ENCODE data around the gene RBL2. TPM values are rescaled to one million over a fixed set of nuclear protein-coding genes. Genes with fewer than 3 reads are reported as not detected.
"Not testable (repeated sequence)": the region's sequence is repeated elsewhere in the genome, so short reads cannot be mapped to it uniquely, and the experiment has no call there.

The RBL2 gene
- total RNA-seq, 1 experiment from 2014 or later: 33.4 TPM

DNA sequence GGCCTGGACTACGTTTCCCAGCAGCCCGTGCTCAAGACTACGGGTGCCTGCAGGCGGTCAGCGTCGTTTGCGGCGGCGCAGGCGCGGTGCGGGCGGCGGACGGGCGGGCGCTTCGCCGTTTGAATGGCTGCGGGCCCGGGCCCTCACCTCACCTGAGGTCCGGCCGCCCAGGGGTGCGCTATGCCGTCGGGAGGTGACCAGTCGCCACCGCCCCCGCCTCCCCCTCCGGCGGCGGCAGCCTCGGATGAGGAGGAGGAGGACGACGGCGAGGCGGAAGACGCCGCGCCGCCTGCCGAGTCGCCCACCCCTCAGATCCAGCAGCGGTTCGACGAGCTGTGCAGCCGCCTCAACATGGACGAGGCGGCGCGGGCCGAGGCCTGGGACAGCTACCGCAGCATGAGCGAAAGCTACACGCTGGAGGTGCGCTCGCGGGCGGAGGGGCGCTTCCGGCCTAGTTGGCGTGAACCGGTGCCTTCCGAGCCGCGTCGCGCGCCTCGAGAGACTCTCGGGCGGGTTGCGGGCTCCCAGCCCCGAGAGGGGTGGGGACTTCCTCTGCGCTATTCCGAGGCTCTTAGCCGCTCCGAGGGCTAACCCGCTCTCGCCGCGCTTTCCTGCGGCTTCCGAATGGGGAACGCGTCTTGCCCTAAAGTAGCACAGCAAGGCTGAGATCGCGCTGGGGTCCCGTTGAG, at the start of gene RBL2 (continued):
- TF ChIP-seq ZFX (IDR thresholded peaks at IDR 0.05) (peak; percentile 94), JUND (IDR thresholded peaks at IDR 0.05) (no peak), SIN3A (IDR thresholded peaks at IDR 0.05; ENCODE audit: low read depth) (peak; percentile 77), EZH2 (IDR thresholded peaks at IDR 0.05) (no peak), EGR1 (IDR thresholded peaks at IDR 0.05; ENCODE audit: low read depth) (no peak), ELF1 (IDR thresholded peaks at IDR 0.05; ENCODE audit: borderline replicate concordance, low read depth) (0 out of 2 replicates have a peak, but pooled peaks have one; percentile 43)
- TF ChIP-seq, protein P1, sequence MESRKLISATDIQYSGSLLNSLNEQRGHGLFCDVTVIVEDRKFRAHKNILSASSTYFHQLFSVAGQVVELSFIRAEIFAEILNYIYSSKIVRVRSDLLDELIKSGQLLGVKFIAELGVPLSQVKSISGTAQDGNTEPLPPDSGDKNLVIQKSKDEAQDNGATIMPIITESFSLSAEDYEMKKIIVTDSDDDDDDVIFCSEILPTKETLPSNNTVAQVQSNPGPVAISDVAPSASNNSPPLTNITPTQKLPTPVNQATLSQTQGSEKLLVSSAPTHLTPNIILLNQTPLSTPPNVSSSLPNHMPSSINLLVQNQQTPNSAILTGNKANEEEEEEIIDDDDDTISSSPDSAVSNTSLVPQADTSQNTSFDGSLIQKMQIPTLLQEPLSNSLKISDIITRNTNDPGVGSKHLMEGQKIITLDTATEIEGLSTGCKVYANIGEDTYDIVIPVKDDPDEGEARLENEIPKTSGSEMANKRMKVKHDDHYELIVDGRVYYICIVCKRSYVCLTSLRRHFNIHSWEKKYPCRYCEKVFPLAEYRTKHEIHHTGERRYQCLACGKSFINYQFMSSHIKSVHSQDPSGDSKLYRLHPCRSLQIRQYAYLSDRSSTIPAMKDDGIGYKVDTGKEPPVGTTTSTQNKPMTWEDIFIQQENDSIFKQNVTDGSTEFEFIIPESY (IDR thresholded peaks at IDR 0.05; ENCODE audit: extremely low read depth, insufficient replicate concordance, low read length): peak; percentile 83
- TF ChIP-seq, protein P2, sequence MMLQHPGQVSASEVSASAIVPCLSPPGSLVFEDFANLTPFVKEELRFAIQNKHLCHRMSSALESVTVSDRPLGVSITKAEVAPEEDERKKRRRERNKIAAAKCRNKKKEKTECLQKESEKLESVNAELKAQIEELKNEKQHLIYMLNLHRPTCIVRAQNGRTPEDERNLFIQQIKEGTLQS (IDR thresholded peaks at IDR 0.05): no peak

DNA sequence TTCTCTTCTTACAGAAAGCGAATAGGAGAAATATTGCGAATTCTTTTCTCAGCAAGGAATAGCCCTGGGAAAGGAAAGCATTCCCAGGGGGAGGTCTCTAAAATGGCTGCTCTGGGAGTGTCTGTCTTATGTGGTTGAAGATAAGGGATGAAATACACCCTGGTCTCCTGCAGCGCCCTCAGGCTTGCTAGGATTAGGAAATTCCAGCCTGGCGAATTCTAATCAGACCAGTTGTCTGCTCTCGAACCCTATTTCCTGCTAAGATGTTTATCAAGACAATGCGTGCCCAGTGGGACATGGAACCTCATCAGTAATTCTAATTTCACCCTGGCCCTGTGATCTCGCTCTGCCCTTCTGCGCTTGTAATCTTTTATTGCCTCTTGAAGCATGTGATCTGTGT, 49.7 kb upstream of the RBL2 start:
- ATAC-seq; DNase-seq (ENCODE audit: low read depth, low spot score); H3K4me2 ChIP-seq (ENCODE audit: low read length); H3K79me2 ChIP-seq (ENCODE audit: insufficient read depth, low read length); H3K9me3 ChIP-seq (ENCODE audit: control insufficient read depth in 1 of 2, insufficient read depth in 1 of 2, low read depth in 1 of 2, low read length in 2 of 2); H3K27me3 ChIP-seq (ENCODE audit: insufficient read depth, low read length); POLR2A ChIA-PET; intact Hi-C loops (cut with micrococcal nuclease); H2AFZ ChIP-seq (ENCODE audit: low read depth, low read length, poor library complexity, severe bottlenecking); H4K20me1 ChIP-seq (ENCODE audit: insufficient read depth); H3K9me2 ChIP-seq (ENCODE audit: insufficient read depth); H3K36me3 ChIP-seq (ENCODE audit: control insufficient read depth in 1 of 2, insufficient read depth in 2 of 2, low read length in 2 of 2); RAD21 ChIA-PET (ENCODE audit: low non-redundant PET in 1 of 2, low total read pairs in 2 of 2, uncharacterized antibody in 2 of 2, unreplicated experiment in 2 of 2); BruUV-seq (replicated peaks); H3K9ac ChIP-seq (ENCODE audit: low read length); H3K4me3 ChIP-seq (replicated peaks in 1 of 2; ENCODE audit: low read depth in 1 of 2, low read length in 2 of 2); H3K4me1 ChIP-seq (ENCODE audit: control insufficient read depth in 1 of 2, insufficient read depth in 2 of 2, low read length in 2 of 2); CTCF ChIA-PET; H3K27ac ChIP-seq (ENCODE audit: low read depth, low read length): not testable (repeated sequence)
- TF ChIP-seq CBX3 (IDR thresholded peaks at IDR 0.05; ENCODE audit: low read depth): peak; percentile 35; the same call in 1 of the 2 replicates
